BE2C (cell line): ENCODE data around the gene SIRPA.

Experiments
- DNase-seq: peaks from one replicate; pipeline ENCODE4 v3.0.0-alpha.2; 2020
- H3K27me3 ChIP-seq: fragments of 250-450 bp; sonication (Bioruptor Pico); 2 replicates; pipeline ENCODE4 v1.5.1; 2020; ENCODE audit warnings: mild to moderate bottlenecking
- H3K36me3 ChIP-seq: fragments of 250-450 bp; sonication (Bioruptor Pico); 2 replicates; pipeline ENCODE4 v1.5.1; 2020; ENCODE audit warnings: mild to moderate bottlenecking
- H3K4me1 ChIP-seq: fragments of 250-450 bp; sonication (Bioruptor Pico); 2 replicates; pipeline ENCODE4 v1.5.1; 2020
- H3K4me3 ChIP-seq: 2 replicates; pipeline ENCODE4 v1.5.1; 2011; ENCODE audit warnings: low read depth, low read length
- H3K9me3 ChIP-seq: fragments of 250-450 bp; sonication (Bioruptor Pico); 2 replicates; pipeline ENCODE4 v1.5.1; 2020
- CTCF ChIP-seq: IDR thresholded peaks from 2 replicates; pipeline ENCODE4 v1.5.1; 2012; ENCODE audit warnings: mild to moderate bottlenecking, low read depth, low read length

Gene SIRPA

GRCh38 chr20:1857466-1857865, 37.7 kb upstream of the SIRPA start:
- H3K9me3 ChIP-seq: no peaks in the 10 kb centered on the region
- no peak for TF ChIP-seq CTCF
- no peaks in the 10 kb centered on the region for H3K27me3 ChIP-seq
- no peak for DNase-seq
- H3K4me3 ChIP-seq: no peak overlapping the region
- H3K4me1 ChIP-seq: no peaks in the 10 kb centered on the region
- H3K36me3 ChIP-seq: no peaks in the 10 kb centered on the region

GRCh38 chr20:1858871-1859270, 36.3 kb upstream of the SIRPA start:
- no peak for DNase-seq
- no peaks in the 10 kb centered on the region for H3K9me3 ChIP-seq
- no peak overlapping the region for H3K4me3 ChIP-seq
- no peak for TF ChIP-seq CTCF
- no peaks in the 10 kb centered on the region for H3K36me3 ChIP-seq
- H3K27me3 ChIP-seq: no peaks in the 10 kb centered on the region
- no peaks in the 10 kb centered on the region for H3K4me1 ChIP-seq

GRCh38 chr20:1860446-1860845, 34.8 kb upstream of the SIRPA start:
- H3K27me3 ChIP-seq: no peaks in the 10 kb centered on the region
- no peak for DNase-seq
- no peak for TF ChIP-seq CTCF

GRCh38 chr20:1861347-1861976, 33.7 kb upstream of the SIRPA start:
- Histone ChIP-seq H3K4me3 (no peak overlapping the region), H3K36me3 (no peaks in the 10 kb centered on the region), H3K4me1 (no peaks in the 10 kb centered on the region), H3K27me3 (no peaks in the 10 kb centered on the region), H3K9me3 (no peaks in the 10 kb centered on the region)
- TF ChIP-seq CTCF: no peak
- DNase-seq: no peak

More at GRCh38 chr20:1860446-1860845, 34.8 kb upstream of the SIRPA start:
- H3K4me1 ChIP-seq: no peaks in the 10 kb centered on the region
- H3K9me3 ChIP-seq: no peaks in the 10 kb centered on the region
- H3K36me3 ChIP-seq: no peaks in the 10 kb centered on the region
- H3K4me3 ChIP-seq: no peak overlapping the region

- Histone ChIP-seq H3K4me3 (no peak overlapping the region), H3K9me3 (no peaks in the 10 kb centered on the region), H3K36me3 (no peaks in the 10 kb centered on the region), H3K27me3 (no peaks in the 10 kb centered on the region), H3K4me1 (no peaks in the 10 kb centered on the region)
- TF ChIP-seq CTCF: no peak
- DNase-seq: no peak
Measured at GRCh38 chr20:1861996-1862662, 33.1 kb upstream of the SIRPA start.

- DNase-seq: no peak
- no peaks in the 10 kb centered on the region for H3K27me3 ChIP-seq
- no peak for TF ChIP-seq CTCF
Measured at GRCh38 chr20:1862663-1863053, 32.5 kb upstream of the SIRPA start.

More at GRCh38 chr20:1862663-1863053, 32.5 kb upstream of the SIRPA start:
- Histone ChIP-seq H3K4me1 (no peaks in the 10 kb centered on the region), H3K9me3 (no peaks in the 10 kb centered on the region), H3K4me3 (no peak overlapping the region), H3K36me3 (no peaks in the 10 kb centered on the region)
